NAMALWA (cell line): Measurements from ENCODE around the gene FMNL3.
"Not testable (repeated sequence)": the region's sequence is repeated elsewhere in the genome, so short reads cannot be mapped to it uniquely, and the experiment has no call there.

Experiments
- DNase-seq: peaks from one replicate; pipeline ENCODE4 v3.0.0-alpha.2; 2015; ENCODE audit warnings: low spot score

Gene FMNL3

GRCh38 chr12:49707128-49707811 lies at the start of gene FMNL3:
TSS of gene FMNL3 (minus strand) at chr12:49707405. CDS start at chr12:49707180, 225 bp downstream.
- DNase-seq, result peak; percentile 95

- no peak for DNase-seq
Observed at GRCh38 chr12:49750996-49751393, 43.8 kb upstream of the FMNL3 start.

- peak; percentile 35 for DNase-seq
Observed at GRCh38 chr12:49750027-49750995, 43.1 kb upstream of the FMNL3 start.

GRCh38 chr12:49748800-49749199 lies 41.6 kb upstream of the FMNL3 start:
- no peak for DNase-seq

GRCh38 chr12:49748306-49748705 lies 41.1 kb upstream of the FMNL3 start:
- no peak for DNase-seq

- DNase-seq, result no peak
Observed at GRCh38 chr12:49744363-49744885, 37.2 kb upstream of the FMNL3 start.

- peak; percentile 92 for DNase-seq
Observed at GRCh38 chr12:49741882-49742620, 34.8 kb upstream of the FMNL3 start.

GRCh38 chr12:49740930-49741881 lies 34.0 kb upstream of the FMNL3 start, which contains the start of gene TMBIM6:
TSS of gene TMBIM6 (plus strand) at chr12:49741557. CDS start at chr12:49752494, 10,937 bp downstream.
- peak; percentile 100 for DNase-seq

GRCh38 chr12:49740277-49740676 lies 33.1 kb upstream of the FMNL3 start:
- DNase-seq, result not testable (repeated sequence)

- DNase-seq, result not testable (repeated sequence)
Observed at GRCh38 chr12:49738721-49739120, 31.5 kb upstream of the FMNL3 start.

- not testable (repeated sequence) for DNase-seq
Observed at GRCh38 chr12:49734900-49735299, 27.7 kb upstream of the FMNL3 start.

- DNase-seq, result no peak
Observed at GRCh38 chr12:49733219-49734017, 26.2 kb upstream of the FMNL3 start.

- DNase-seq, result no peak
Observed at GRCh38 chr12:49730568-49731101, 23.4 kb upstream of the FMNL3 start.

- DNase-seq, result no peak
Observed at GRCh38 chr12:49730050-49730449, 22.8 kb upstream of the FMNL3 start.

- DNase-seq, result no peak
Observed at GRCh38 chr12:49728446-49728845, 21.2 kb upstream of the FMNL3 start.

GRCh38 chr12:49721355-49721754 lies 14.2 kb upstream of the FMNL3 start:
- not testable (repeated sequence) for DNase-seq

- peak; percentile 51 for DNase-seq
Observed at GRCh38 chr12:49720214-49720613, 13.0 kb upstream of the FMNL3 start.

GRCh38 chr12:49717800-49718199 lies 10.6 kb upstream of the FMNL3 start:
- DNase-seq, result not testable (repeated sequence)

GRCh38 chr12:49716553-49716952 lies 9.3 kb upstream of the FMNL3 start:
- peak; percentile 35 for DNase-seq

- not testable (repeated sequence) for DNase-seq
Observed at GRCh38 chr12:49713952-49714351, 6.7 kb upstream of the FMNL3 start.
